HepG2 (cell line): ENCODE results near the gene ERMAP. TPM values are rescaled to one million over a fixed set of nuclear protein-coding genes. Genes with fewer than 3 reads are reported as not detected.

Experiments
- ATAC-seq: fragments of 200-7000 bp; cut with Tn5 transposase; 3 replicates; pipeline ENCODE4 v1.9.1; 2020; ENCODE audit warnings: mild to moderate bottlenecking, moderate library complexity
- BruUV-seq: library from RNA; stranded (reverse); fragments of 400-500 nt; replicated peaks from 2 replicates; lab custom pipeline; 2021; lab: Mats Ljungman, UMichigan
- CTCF ChIA-PET: fragments of 300-600 bp; formaldehyde crosslinking; extraction: SDS; loops from one replicate; lab custom pipeline; 2021; ENCODE audit warnings: low total read pairs, inconsistent platforms, low intra/inter-chr PET ratio; lab: Yijun Ruan, JAX
- POLR2A ChIA-PET: fragments of 350-600 bp; sonication (Branson Sonifier 250); formaldehyde crosslinking; loops from one replicate; lab custom pipeline; 2020; ENCODE audit warnings: antibody characterized with exemption, inconsistent platforms; lab: Yijun Ruan, JAX
- DNase-seq: peaks from one replicate; pipeline ENCODE4 v3.0.0-alpha.2; 2015; ENCODE audit warnings: low spot score
- FAIRE-seq: peaks from 3 replicates; lab custom pipeline; 2011; peaks lifted over from hg19 to GRCh38; lab: Jason Lieb, UNC
- H2AFZ ChIP-seq: one replicate; pipeline ENCODE4 v1.6.1; 2011; ENCODE audit warnings: low read length, inconsistent platforms
- H3K27ac ChIP-seq: fragments of 300-600 bp; 3 replicates; pipeline ENCODE4 v1.8.0; 2011; ENCODE audit warnings: mixed run types, mild to moderate bottlenecking, mixed read lengths, low read length, inconsistent platforms; ENCODE audit not compliant: insufficient read depth; ENCODE audit errors: extremely low read length
- H3K27me3 ChIP-seq, 2 experiments: fragments of 200-600 bp in 1 of 2; 2 replicates in 1 of 2; 3 replicates in 1 of 2; pipeline versions ENCODE4 v1.6.0 to v1.8.0; 2011; ENCODE audit warnings: low read length in 2 of 2, mild to moderate bottlenecking in 2 of 2, moderate library complexity in 2 of 2, inconsistent platforms in 1 of 2; ENCODE audit not compliant: insufficient read depth in 2 of 2, control insufficient read depth in 1 of 2
- H3K36me3 ChIP-seq, 2 experiments: fragments of 200-600 bp in 1 of 2; replicated peaks in 1 of 2; 2 replicates in 1 of 2; 3 replicates in 1 of 2; pipeline versions ENCODE4 v1.5.1 to v1.8.0; 2011; ENCODE audit warnings: low read length in 2 of 2, inconsistent platforms in 1 of 2; ENCODE audit not compliant: insufficient read depth in 2 of 2, control insufficient read depth in 1 of 2
- H3K4me1 ChIP-seq: 2 replicates; pipeline ENCODE4 v1.5.1; 2012; ENCODE audit warnings: low read length, inconsistent platforms; ENCODE audit not compliant: insufficient read depth
- H3K4me2 ChIP-seq: 2 replicates; pipeline ENCODE4 v1.6.0; 2011; ENCODE audit warnings: low read depth, low read length, inconsistent platforms
- H3K4me3 ChIP-seq, 3 experiments: fragments of 200-600 bp in 1 of 3; sonication (generic), shearing (Covaris generic) in 1 of 3; replicated peaks in 1 of 3; 2 replicates each; pipeline ENCODE4 v1.5.1; 2011 to 2016; ENCODE audit warnings: low read length in 3 of 3, inconsistent platforms in 2 of 3, low read depth in 2 of 3, mild to moderate bottlenecking in 2 of 3, control low read depth in 1 of 3, mixed read lengths in 1 of 3; ENCODE audit not compliant: insufficient read depth in 1 of 3
- H3K79me2 ChIP-seq: one replicate; pipeline ENCODE4 v1.6.1; 2011; ENCODE audit warnings: low read length, inconsistent platforms; ENCODE audit not compliant: insufficient read depth
- H3K9ac ChIP-seq: 2 replicates; pipeline ENCODE4 v1.6.0; 2011; ENCODE audit warnings: mild to moderate bottlenecking, low read depth, low read length, inconsistent platforms; ENCODE audit not compliant: insufficient read depth
- H3K9me3 ChIP-seq: 2 replicates; pipeline ENCODE4 v1.5.1; 2012; ENCODE audit warnings: mild to moderate bottlenecking, low read length
- H4K20me1 ChIP-seq: 2 replicates; pipeline ENCODE4 v1.6.0; 2011; ENCODE audit warnings: inconsistent platforms, mild to moderate bottlenecking, low read length, moderate library complexity; ENCODE audit not compliant: insufficient read depth
- ARHGAP35 ChIP-seq: sonication (generic); formaldehyde crosslinking; IDR thresholded peaks from 2 replicates; pipeline ENCODE4 v1.9.0; 2022; ENCODE audit warnings: mild to moderate bottlenecking, inconsistent platforms, moderate library complexity, missing genetic modification reagents, borderline replicate concordance
- ATF1 ChIP-seq: IDR thresholded peaks from 2 replicates; pipeline ENCODE4 v1.6.1; 2016; ENCODE audit warnings: mild to moderate bottlenecking, control low read depth
- CHCHD3 ChIP-seq: sonication (generic); formaldehyde crosslinking; IDR thresholded peaks from 2 replicates; pipeline ENCODE4 v1.8.0; 2022; ENCODE audit warnings: mild to moderate bottlenecking, missing genetic modification reagents, moderate library complexity
- ELF1 ChIP-seq: sonication (generic); formaldehyde crosslinking; IDR thresholded peaks from 2 replicates; pipeline ENCODE4 v1.4.0; 2020; ENCODE audit warnings: missing genetic modification reagents
- JARID2 ChIP-seq: sonication (generic); formaldehyde crosslinking; IDR thresholded peaks from 2 replicates; pipeline ENCODE4 v1.8.1; 2023; ENCODE audit warnings: missing genetic modification reagents, inconsistent platforms; ENCODE audit not compliant: insufficient replicate concordance
- JUN ChIP-seq: sonication (generic); formaldehyde crosslinking; IDR thresholded peaks from 2 replicates; pipeline ENCODE4 v1.4.0; 2020; ENCODE audit warnings: mild to moderate bottlenecking, missing genetic modification reagents
- MAFF ChIP-seq: IDR thresholded peaks from 2 replicates; pipeline ENCODE4 v1.6.1; 2011; ENCODE audit warnings: low read depth, low read length, improper control_type of control experiment
- MXD4 ChIP-seq: IDR thresholded peaks from 2 replicates; pipeline ENCODE4 v1.6.1; 2016; ENCODE audit warnings: mild to moderate bottlenecking, missing biosample characterization, missing genetic modification reagents
- NCOA2 ChIP-seq: sonication (generic); formaldehyde crosslinking; IDR thresholded peaks from 2 replicates; pipeline ENCODE4 v1.8.0; 2022; ENCODE audit warnings: inconsistent platforms
- SMAD9 ChIP-seq: sonication (generic); formaldehyde crosslinking; IDR thresholded peaks from 2 replicates; pipeline ENCODE4 v1.5.1; 2020; ENCODE audit warnings: mild to moderate bottlenecking, missing genetic modification reagents
- SMYD3 ChIP-seq: sonication (generic); formaldehyde crosslinking; IDR thresholded peaks from 2 replicates; pipeline ENCODE4 v1.8.1; 2023; ENCODE audit warnings: mild to moderate bottlenecking, missing genetic modification reagents
- ZBTB14 ChIP-seq: sonication (generic); formaldehyde crosslinking; IDR thresholded peaks from 2 replicates; pipeline ENCODE4 v1.4.0; 2020; ENCODE audit warnings: missing genetic modification reagents
- ZNF674 ChIP-seq: sonication (generic); formaldehyde crosslinking; IDR thresholded peaks from 2 replicates; pipeline ENCODE4 v1.5.0; 2020; ENCODE audit warnings: low read depth, mild to moderate bottlenecking, missing genetic modification reagents
- ZNF703 ChIP-seq: sonication (generic); formaldehyde crosslinking; IDR thresholded peaks from 2 replicates; pipeline ENCODE4 v1.5.1; 2020; ENCODE audit warnings: missing genetic modification reagents, mild to moderate bottlenecking, moderate library complexity, borderline replicate concordance
- ZNF782 ChIP-seq: sonication (generic); formaldehyde crosslinking; IDR thresholded peaks from 2 replicates; pipeline ENCODE4 v1.4.0; 2020; ENCODE audit warnings: missing genetic modification reagents, mild to moderate bottlenecking, borderline replicate concordance
- WGBS: methylation state at CpG from one replicate; pipeline ENCODE4 v1.1.6; 2017; ENCODE audit warnings: low lambda C conversion rate; 5-methylcytosine and 5-hydroxymethylcytosine counted together
- in situ Hi-C: cut with HindIII; loops from 2 replicates; pipeline ENCODE4 v1.10.0; 2017; ENCODE audit warnings: low pct_unique_long_range_greater_than_20kb; ENCODE audit not compliant: extremely low pct_ligation_motif_present
- intact Hi-C: fragments of 100-400 bp; cut with micrococcal nuclease; formaldehyde crosslinking; loops from one replicate; pipeline ENCODE4 v1.10.0; 2022; ENCODE audit not compliant: unreplicated experiment
- polyA plus RNA-seq, 8 experiments: library from polyadenylated mRNA; depleted of rRNA in 3 of 8; stranded (reverse) in 7 of 8; unstranded in 1 of 8; fragments of >200 nt; fragmentation: Illumina TruSeq in 4 of 8; extraction: Trizol in 4 of 8; gene quantifications; 2 replicates each; pipeline versions ENCODE4 v1.2.1 to v1.2.3, GENCODE V29; 2011 to 2016; ENCODE audit warnings: low read depth in 4 of 8, missing spikeins in 1 of 8, mixed read lengths in 1 of 8; ENCODE audit not compliant: insufficient read depth in 1 of 8
- total RNA-seq, 5 experiments: library from RNA; depleted of rRNA; stranded (reverse); fragments of >200 nt; fragmentation: Illumina TruSeq; extraction: Trizol; gene quantifications; 2 replicates each; pipeline ENCODE4 v1.2.3, GENCODE V29; 2016; ENCODE audit warnings: low read depth in 1 of 5
- TF ChIP-seq, protein P1 (sequence below): sonication (generic); formaldehyde crosslinking; IDR thresholded peaks from 2 replicates; pipeline ENCODE4 v1.4.0; 2020; ENCODE audit warnings: low read depth, mild to moderate bottlenecking, missing genetic modification reagents
- TF ChIP-seq, protein P2 (sequence below): sonication (generic); formaldehyde crosslinking; IDR thresholded peaks from 2 replicates; pipeline ENCODE4 v1.5.1; 2020; ENCODE audit warnings: mild to moderate bottlenecking, missing genetic modification reagents, borderline replicate concordance

ERMAP gene
- total and polyA plus RNA-seq, 2 of the 13 experiments (the other 11 are each of a cell fraction or from before 2014, with no cell fraction given): 2.2 to 4.4 TPM

DNA sequence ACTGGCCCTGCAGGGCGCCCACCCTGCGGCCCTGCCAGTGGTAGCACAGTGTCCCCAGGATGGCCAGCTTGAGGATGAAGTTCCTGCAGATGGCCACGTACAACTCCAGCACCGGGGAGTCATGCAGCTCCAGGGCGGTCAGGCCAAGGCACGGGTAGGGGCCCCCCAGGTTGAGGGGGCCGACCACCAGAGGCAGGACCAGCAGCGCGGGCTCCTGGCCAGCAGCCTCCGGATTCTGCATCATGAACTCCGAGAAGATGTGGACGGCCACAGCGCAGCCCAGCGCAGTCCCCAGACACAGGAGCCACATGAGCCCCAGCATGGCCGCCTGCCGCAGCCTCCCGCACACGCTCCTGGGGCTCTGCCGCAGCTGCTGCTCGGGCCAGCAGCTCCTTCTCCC, 70.4 kb downstream of the ERMAP start:
- in situ Hi-C loops (no loop called here), intact Hi-C loops (no loop called here)
- H3K36me3 ChIP-seq: no peaks in the 10 kb centered on the region
- ChIA-PET POLR2A (no interaction called here), CTCF (no interaction called here)
- H3K4me1 ChIP-seq: no peaks in the 10 kb centered on the region
- H3K27me3 ChIP-seq: peaks cover 5 to 14% of the 10 kb centered on the region in 2 experiments; a peak in 4 of 5 replicates
- no peak overlapping the region for H3K4me2 ChIP-seq
- H3K79me2 ChIP-seq: no peaks in the 10 kb centered on the region
- no peak overlapping the region for H3K4me3 ChIP-seq
- H3K27ac ChIP-seq: no peak overlapping the region
- 100% methylated on average over 1 of the region's 20 CpGs for WGBS
- H4K20me1 ChIP-seq: no peaks in the 10 kb centered on the region
- H3K9me3 ChIP-seq: no peaks in the 10 kb centered on the region
- ATAC-seq: peak; percentile 25; the same call in 2 of the 3 replicates
- FAIRE-seq: no peak
- no peak for DNase-seq
- H3K9ac ChIP-seq: no peak overlapping the region
- no peak for TF ChIP-seq ZNF782 (CRISPR knock-in tag)
- no peak for TF ChIP-seq ELF1 (CRISPR knock-in tag)
- no peak for TF ChIP-seq ATF1 (CRISPR knock-in tag)
- TF ChIP-seq MAFF: no peak
- TF ChIP-seq, protein P1, sequence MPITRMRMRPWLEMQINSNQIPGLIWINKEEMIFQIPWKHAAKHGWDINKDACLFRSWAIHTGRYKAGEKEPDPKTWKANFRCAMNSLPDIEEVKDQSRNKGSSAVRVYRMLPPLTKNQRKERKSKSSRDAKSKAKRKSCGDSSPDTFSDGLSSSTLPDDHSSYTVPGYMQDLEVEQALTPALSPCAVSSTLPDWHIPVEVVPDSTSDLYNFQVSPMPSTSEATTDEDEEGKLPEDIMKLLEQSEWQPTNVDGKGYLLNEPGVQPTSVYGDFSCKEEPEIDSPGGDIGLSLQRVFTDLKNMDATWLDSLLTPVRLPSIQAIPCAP: no peak
- no peak for TF ChIP-seq ZNF674 (CRISPR knock-in tag)
- TF ChIP-seq ARHGAP35 (CRISPR knock-in tag): no peak
- no peak for TF ChIP-seq SMYD3 (CRISPR knock-in tag)
- no peak for TF ChIP-seq CHCHD3 (CRISPR knock-in tag)
- TF ChIP-seq JARID2 (CRISPR knock-in tag): no peak
- TF ChIP-seq ZBTB14: no peak
- no peak for TF ChIP-seq ZNF703
- TF ChIP-seq, protein P2, sequence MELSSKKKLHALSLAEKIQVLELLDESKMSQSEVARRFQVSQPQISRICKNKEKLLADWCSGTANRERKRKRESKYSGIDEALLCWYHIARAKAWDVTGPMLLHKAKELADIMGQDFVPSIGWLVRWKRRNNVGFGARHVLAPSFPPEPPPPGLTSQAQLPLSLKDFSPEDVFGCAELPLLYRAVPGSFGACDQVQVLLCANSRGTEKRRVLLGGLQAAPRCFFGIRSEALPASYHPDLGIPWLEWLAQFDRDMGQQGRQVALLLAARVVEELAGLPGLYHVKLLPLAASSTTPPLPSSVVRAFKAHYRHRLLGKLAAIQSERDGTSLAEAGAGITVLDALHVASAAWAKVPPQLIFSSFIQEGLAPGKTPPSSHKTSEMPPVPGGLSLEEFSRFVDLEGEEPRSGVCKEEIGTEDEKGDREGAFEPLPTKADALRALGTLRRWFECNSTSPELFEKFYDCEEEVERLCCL (CRISPR knock-in tag): no peak
- no peak for TF ChIP-seq SMAD9 (CRISPR knock-in tag)
- TF ChIP-seq MXD4: no peak
- TF ChIP-seq JUN (CRISPR knock-in tag): no peak
- no peak for TF ChIP-seq NCOA2 (CRISPR knock-in tag)
- no TSS peak for BruUV-seq
- no peak overlapping the region for H2AFZ ChIP-seq
